ENCODE data around the gene FKBP6.

DNA sequence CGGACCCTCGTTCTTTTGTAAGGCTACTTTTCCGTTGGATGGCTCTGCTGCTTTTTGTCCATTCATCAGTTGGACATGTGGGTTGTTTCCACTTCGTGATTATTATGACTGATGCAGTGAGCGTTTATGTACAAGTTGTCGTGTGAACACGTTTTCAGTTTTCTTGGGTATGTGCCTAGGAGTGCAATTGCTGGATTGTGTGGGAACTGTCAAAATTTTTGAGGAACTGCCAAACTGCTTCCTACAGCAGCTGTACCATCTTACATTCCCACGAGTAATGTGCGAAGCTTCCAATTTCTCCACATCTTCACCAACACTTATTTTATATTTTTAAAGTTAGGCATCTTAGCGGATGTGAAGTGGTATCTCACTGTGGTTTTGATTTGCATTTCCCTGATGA is 10.4 kb downstream of the FKBP6 start:
- TF ChIP-seq, protein P1, sequence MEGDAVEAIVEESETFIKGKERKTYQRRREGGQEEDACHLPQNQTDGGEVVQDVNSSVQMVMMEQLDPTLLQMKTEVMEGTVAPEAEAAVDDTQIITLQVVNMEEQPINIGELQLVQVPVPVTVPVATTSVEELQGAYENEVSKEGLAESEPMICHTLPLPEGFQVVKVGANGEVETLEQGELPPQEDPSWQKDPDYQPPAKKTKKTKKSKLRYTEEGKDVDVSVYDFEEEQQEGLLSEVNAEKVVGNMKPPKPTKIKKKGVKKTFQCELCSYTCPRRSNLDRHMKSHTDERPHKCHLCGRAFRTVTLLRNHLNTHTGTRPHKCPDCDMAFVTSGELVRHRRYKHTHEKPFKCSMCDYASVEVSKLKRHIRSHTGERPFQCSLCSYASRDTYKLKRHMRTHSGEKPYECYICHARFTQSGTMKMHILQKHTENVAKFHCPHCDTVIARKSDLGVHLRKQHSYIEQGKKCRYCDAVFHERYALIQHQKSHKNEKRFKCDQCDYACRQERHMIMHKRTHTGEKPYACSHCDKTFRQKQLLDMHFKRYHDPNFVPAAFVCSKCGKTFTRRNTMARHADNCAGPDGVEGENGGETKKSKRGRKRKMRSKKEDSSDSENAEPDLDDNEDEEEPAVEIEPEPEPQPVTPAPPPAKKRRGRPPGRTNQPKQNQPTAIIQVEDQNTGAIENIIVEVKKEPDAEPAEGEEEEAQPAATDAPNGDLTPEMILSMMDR (conservative IDR thresholded peaks at IDR 0.05 in 1 of 2, IDR thresholded peaks at IDR 0.05 in 1 of 2; ENCODE audit: low read depth in 1 of 2, low read length in 2 of 2) = no peak
- TF ChIP-seq EZH2 (IDR thresholded peaks at IDR 0.05; ENCODE audit: low read length, missing control alignments) = no peak
